GM19372 (cell line): ENCODE measurements around the gene SPI1.
"Not testable (repeated sequence)": the region's sequence is repeated elsewhere in the genome, so short reads cannot be mapped to it uniquely, and the experiment has no call there.

Experiments
- ATAC-seq: cut with Tn5 transposase; IDR thresholded peaks from one replicate; pipeline ENCODE4 v1.9.1; 2021; ENCODE audit warnings: mild to moderate bottlenecking, low read depth, moderate library complexity; ENCODE audit not compliant: unreplicated experiment

SPI1 gene

GRCh38 chr11:47328449-47329390, 49.6 kb downstream of the SPI1 start:
- no peak for ATAC-seq

- no peak for ATAC-seq
These were observed 50.4 kb downstream of the SPI1 start for GRCh38 chr11:47327949-47328348.

- no peak for ATAC-seq
These were observed 51.3 kb downstream of the SPI1 start for GRCh38 chr11:47327025-47327424.

GRCh38 chr11:47326198-47326597, 52.1 kb downstream of the SPI1 start:
- no peak for ATAC-seq

GRCh38 chr11:47325271-47326041, 52.9 kb downstream of the SPI1 start:
- no peak for ATAC-seq

GRCh38 chr11:47324520-47324919, 53.8 kb downstream of the SPI1 start:
- ATAC-seq = no peak

- ATAC-seq = no peak
These were observed 60.2 kb downstream of the SPI1 start for GRCh38 chr11:47318166-47318565.

GRCh38 chr11:47317064-47317828, 61.1 kb downstream of the SPI1 start:
- ATAC-seq = no peak

GRCh38 chr11:47316501-47316900, 61.8 kb downstream of the SPI1 start:
- not testable (repeated sequence) for ATAC-seq

- ATAC-seq = no peak
These were observed 63.4 kb downstream of the SPI1 start for GRCh38 chr11:47314992-47315391.

GRCh38 chr11:47308050-47308823, 70.1 kb downstream of the SPI1 start:
- no peak for ATAC-seq

- ATAC-seq = no peak
These were observed 71.9 kb downstream of the SPI1 start for GRCh38 chr11:47306484-47306844.

GRCh38 chr11:47305734-47306483, 72.4 kb downstream of the SPI1 start:
- ATAC-seq = no peak
